GM21717 (cell line): Measurements from ENCODE around the gene OR10D3.
"Not testable (repeated sequence)": the region's sequence is repeated elsewhere in the genome, so short reads cannot be mapped to it uniquely, and the experiment has no call there.

ENCODE experiments used
- ATAC-seq: cut with Tn5 transposase; IDR thresholded peaks from one replicate; pipeline ENCODE4 v1.9.1; 2021; ENCODE audit warnings: mild to moderate bottlenecking, moderate library complexity; ENCODE audit not compliant: unreplicated experiment

OR10D3 gene, protein sequence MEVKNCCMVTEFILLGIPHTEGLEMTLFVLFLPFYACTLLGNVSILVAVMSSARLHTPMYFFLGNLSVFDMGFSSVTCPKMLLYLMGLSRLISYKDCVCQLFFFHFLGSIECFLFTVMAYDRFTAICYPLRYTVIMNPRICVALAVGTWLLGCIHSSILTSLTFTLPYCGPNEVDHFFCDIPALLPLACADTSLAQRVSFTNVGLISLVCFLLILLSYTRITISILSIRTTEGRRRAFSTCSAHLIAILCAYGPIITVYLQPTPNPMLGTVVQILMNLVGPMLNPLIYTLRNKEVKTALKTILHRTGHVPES

DNA sequence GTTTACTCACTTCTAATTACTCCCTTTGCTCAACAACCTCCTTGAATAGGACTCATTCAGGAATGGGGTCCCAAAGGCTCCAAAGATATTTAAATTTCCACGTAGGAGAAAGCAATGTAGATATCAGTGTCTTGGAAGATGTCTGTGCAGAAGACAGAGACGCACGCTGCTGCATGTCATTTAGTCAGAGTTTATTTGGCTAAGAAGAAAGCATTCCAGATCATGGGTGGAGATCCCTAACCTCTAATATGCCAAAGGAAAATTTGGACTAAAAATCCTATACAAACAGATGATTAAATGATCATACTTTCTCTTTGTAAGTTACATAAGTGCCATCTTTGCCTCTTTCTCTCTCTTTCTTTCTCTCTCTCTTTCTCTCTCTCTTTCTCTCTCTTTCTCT is at the start of gene OR10D3:
OR10D3 (plus strand) TSS at position 278 of the 400 bp plus-strand sequence. CDS start 1,925 bp downstream, outside the sequence.
- ATAC-seq: no peak

DNA sequence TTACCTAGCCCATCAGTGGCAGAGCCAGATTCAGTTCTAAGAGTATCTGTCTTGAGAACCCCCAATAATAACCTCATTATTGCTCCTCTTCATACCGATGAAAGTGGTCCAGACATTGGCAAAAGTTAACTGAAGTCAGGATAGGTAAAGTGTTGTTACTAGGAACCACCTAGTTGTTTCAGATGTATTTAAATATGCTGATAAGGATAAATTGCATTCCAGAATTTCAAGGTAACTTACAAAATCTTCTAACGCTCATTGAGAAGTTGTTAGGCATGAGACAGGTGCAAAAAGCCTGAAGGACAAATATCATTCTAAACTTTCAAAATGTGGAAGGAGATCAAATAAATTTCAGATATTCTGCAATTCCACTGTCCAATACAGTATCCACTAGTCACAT is 40.1 kb upstream of the OR10D3 start:
- no peak for ATAC-seq

DNA sequence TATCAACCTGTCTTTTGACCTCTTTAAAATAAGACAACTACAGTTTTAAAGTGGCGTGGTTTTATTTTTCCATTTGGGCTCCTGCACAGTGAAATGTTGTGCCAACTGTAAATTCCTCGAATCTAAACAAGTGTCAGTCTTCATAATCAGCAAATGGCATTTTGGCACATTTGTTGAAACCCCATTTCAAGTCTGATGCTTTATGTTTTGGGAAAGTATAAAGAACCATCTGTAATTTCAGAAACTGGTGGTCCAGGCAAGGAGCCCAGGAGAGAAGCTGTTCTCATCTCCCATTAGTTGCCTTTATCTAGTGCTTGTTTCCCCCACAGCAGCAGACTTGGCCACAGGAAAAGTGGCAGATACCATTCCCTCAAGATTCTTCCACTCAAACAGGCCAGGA is 35.2 kb upstream of the OR10D3 start:
- ATAC-seq: no peak

DNA sequence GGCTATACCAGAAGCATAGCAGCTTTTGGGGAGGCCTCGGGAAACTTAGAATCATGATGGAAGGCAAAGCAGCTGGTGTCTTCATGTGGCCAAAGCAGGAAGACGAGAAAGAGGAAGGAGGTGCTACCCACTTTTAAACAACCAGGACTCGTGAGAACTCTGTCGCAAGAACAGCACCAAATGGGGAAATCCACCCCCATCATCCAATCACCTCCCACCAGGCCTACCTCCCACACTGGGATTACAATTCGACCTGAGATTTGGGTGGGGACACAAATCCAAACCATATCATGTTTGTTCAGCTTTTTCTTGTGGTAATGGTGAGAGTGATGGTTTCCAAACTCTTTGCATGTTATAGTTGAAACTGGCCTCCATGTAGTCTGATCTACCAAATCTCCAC is 32.5 kb upstream of the OR10D3 start:
- no peak for ATAC-seq

DNA sequence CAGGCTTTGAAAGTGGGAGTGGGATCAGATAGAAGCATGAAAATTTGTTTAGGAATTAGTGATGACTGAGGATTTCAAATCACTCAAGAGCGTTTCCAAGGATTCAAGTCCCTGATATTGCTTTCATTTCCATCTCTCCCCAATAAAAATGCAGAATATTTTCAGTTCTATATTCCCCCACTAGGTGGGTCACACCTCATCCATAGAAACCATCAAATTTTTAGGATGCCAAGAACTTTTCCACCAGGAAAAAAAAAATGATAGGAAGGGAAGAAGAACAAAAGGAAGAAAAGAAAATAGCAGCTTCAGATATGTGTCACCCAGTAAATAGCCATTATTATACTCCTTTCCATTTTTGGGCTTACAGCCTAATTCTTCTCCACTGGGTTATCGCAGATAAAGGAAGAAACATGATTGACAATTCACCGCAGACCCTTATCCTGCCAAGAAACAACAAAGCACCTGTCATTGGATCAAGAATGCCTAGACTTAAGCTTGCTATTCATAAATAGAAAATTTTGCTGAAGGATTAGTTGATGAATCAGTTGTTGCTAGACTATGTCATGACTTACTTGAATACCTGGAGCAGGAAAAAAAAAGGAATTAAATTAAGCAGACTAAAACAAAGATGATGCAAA is 30.3 kb upstream of the OR10D3 start:
- no peak for ATAC-seq

DNA sequence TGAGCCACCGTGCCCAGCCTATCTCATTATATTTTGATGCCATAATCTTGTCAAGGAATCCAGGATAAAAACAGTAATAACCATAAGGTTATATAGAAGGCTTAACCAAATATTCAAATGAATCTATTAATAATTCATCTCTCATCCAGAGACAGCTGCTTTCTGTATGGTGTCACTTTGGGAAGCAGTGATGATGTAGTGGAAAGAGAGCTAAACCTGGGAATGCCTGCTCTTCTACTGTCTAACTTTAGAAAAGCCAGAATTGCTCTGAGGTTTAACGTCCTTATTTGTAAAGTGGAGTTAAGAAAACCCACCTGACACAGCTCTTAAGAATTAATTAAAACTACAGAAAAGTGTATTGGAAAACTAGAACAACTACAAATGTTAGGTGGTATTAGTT is 29.3 kb upstream of the OR10D3 start:
- no peak for ATAC-seq

DNA sequence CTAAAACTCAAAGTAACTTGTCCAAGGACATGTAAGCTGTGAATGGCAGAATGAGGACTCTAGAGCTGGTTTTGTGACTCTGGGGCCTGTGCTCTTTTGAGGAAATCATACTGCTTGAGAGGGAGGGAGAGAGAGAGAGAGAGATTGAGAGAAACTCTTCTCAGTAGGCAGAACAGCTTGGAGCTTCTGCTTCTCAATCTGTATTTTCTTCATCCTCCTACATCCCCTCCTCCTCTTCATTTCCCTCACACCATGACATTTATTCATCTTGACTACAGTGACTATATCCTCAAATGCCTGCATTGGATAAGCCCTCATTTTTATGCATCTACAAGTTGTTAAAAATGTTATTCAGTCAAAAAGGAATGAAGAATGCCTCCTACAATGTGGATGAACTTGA is 23.7 kb upstream of the OR10D3 start:
- ATAC-seq: no peak

DNA sequence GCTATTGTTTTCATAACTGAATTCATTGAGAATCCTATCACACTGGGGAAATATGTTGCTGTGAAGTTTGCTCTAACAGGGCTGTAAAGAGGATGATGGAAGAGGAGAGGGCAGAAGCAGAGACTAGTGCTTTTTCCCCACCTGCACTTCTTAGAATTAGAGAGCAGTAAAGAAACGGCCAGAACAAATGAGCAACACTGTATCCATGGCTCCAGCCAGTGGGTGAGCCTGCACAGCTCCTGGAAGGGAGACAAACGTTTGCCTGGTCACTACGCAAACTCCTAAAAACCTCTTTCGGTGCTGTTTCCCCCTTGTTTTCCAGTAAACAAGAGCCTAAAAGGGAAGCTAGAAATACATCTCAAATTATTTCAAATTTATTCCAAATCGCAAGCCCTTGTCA is 22.2 kb upstream of the OR10D3 start:
- ATAC-seq: no peak

DNA sequence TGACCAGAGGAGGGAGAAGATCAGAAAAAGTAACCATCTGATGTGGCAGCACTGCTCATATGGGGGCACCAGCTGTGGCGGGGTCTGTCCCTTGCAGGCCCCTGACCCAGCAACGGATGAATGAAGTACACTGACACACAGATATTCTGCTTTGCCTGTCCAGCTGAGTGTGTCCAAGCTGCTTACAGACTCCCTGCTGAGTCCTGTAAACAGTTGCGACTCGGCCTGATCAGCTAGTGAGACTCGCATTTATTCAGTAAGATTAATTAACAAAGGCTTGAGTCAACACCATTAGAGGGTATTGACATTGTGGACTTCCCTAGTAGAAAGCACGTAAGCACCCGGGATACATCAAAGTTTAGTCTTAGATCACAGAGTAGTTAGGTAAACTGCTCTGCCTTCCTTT is 15.3 kb upstream of the OR10D3 start:
- ATAC-seq: no peak

DNA sequence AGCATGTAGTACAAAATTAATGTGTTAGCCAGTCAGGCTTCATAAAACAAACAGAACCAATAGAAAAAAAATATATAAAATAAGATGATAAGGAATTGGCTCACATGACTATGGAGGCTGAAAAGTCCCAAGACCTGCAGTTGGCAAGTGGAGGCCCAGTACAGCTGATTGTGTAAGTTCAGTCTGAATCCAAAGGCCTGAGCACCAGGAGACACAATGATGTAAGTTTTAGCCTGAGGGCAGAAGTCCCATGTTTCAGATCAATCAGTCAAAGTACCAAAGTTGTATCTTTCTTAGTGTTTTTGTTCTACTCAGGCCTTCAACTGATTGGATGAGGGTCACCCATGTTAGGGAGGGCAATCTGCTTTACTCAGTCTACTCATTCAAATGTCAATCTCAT is 14.3 kb upstream of the OR10D3 start:
- ATAC-seq: no peak

DNA sequence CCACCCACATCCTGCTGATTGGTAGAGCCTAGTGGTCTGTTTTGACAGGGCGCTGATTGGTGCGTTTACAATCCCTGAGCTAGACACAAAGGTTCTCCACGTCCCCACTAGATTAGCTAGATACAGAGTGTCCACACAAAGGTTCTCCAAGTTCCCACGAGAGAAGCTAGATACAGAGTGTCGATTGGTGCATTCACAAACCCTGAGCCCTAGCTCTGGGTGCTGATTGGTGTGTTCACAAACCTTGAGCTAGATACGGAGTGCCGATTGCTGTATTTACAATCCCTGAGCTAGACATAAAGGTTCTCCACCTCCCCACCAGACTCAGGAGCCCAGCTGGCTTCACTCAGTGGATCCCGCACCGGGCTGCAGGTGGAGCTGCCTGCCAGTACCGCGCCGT is 12.8 kb upstream of the OR10D3 start:
- ATAC-seq: not testable (repeated sequence)

DNA sequence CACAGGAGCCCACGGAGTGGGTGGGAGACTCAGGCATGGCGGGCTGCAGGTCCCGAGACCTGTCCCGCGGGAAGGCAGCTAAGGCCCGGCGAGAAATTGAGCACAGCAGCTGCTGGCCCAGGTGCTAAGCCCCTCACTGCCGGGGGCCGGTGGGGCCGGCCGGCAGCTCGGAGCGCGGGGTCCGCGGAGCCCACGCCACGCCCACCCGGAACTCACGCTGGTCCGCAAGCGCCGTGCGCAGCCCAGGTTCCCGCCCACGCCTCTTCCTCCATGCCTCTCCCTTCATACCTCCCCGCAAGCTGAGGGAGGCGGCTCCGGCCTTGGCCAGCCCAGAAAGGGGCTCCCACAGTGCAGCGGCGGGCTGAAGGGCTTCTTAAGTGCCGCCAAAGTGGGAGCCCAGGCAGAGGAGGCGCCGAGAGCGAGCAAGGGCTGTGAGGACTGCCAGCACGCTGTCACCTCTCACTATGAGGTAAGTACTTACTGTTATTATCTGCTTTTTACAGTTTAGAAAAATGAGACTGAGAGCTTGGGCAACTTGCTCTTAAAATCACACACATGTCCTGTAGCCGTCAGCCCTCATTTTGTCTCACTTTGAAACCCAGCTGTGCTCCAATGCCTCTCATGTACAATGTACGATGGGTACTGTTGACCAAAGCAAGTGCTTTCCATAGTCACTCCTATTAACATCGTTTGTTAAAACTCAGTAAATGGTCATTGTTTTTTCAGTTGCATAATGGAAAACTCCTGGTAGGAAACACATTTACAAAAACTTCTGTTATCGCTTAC is 12.2 kb upstream of the OR10D3 start:
- ATAC-seq: no peak

DNA sequence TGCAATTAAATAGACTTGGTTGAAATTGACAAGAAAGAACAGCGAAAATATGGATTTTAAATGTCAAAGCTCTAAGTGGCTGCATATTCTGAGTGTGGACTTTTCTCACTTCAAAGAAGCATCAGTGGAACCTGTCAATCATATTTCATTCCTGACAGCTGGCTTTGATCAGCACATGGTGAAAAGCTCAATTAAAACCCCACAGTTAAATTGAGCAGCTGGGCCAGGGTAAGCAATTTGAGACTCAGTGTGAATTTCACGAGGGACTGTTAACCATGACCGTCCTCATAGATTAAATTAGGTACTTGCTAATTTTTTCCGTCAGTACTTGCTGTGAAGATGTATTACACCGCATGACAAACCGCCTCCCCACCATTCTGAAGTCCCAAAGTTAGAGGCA is 11.0 kb upstream of the OR10D3 start:
- no peak for ATAC-seq

DNA sequence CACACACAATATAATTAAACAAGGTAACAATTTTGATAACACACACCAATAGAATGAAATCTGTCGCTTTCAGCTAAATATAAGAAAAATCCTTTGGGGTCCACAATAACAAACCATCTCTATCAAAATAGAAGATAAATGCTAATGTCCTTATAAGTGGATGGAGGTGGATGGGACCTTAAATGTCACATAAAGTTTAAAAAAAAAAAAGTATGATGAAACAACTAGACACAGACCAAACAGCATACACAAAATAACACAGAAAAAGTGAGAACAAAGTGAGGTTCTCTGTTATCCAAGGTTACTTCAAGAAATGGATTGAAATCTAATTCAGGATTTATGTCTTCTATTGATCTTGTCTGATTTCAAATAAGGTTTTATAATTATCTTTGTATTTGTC is 10.5 kb upstream of the OR10D3 start:
- ATAC-seq: no peak

DNA sequence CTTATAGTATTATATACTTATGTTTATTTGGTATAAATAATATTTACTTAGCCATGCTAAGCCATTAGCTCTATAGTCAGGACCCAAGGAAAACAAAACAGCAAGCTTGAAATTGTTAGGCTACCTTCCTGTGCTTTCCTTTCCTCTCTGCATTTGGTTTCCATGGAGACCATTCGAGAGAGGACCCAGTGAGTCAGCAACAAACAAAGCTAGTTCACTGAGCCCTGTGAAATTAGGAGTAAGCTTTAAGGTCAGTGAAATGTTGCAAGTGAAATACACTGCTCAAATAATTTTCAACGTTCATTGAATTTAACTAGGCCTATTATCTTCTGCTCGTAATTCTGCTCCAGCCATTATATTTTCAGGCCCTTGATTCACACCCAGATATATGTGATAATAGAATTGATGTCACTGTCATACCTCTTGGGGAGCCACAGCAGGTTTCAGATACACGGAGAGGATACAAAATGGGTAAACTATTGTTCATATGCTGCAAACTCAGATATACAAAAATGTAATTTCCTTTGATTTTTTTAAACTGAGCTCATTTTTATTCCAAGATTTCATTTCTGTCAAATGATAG is 9.1 kb upstream of the OR10D3 start:
- ATAC-seq: no peak

DNA sequence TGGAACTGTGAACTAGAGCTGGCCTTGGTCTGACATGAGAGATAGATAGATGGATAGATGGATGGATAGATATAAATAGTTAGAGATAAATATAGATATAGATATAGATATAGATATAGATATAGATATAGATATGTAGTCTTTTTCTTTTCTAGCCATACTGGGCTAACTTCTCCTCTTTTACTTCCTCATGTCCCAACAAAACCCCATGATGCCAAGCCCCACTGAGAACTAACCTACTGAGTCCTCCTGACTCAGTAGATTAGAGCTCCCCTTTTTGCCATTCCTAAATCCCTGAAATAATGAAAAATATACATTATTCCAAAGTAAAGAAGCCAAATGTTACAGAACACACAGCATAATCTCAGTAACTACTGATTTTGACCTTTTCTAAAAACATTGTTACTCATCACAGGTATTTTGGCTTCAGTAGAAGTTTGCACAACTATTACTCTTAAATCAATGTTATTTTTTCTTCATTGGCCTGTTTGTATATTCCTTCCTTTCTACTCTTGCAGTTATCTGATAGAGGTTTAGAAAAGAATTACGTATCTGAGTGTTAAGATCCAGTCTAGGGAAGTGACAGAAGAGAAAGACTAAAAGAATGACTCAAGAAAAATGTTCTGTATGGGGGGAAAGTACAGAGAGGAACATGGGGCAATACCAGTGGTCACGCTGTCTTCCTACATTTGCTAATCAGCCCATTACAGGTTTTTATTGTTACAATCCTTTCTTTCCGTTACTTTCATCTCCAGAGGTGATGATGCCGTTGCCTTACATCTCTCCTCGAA is 6.0 kb upstream of the OR10D3 start:
- peak; percentile 74 for ATAC-seq

DNA sequence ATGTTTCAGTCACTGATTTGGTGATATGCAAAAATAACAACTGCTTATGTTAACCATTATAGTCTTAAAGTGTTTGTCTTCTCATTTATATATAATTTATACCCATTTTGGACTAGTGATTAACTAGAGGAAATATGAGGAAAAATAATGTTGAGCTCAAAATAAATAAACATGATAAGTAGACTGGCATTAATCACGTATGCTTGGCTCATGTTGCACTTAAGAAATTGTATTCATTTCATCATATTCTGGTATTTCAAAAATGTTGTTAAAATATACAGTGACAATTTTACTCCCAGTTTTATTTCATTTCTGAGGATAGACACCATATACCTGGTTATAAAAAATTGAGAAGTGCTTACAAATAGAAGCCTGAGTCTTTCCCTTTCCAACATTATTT is 3.8 kb upstream of the OR10D3 start:
- ATAC-seq: no peak

DNA sequence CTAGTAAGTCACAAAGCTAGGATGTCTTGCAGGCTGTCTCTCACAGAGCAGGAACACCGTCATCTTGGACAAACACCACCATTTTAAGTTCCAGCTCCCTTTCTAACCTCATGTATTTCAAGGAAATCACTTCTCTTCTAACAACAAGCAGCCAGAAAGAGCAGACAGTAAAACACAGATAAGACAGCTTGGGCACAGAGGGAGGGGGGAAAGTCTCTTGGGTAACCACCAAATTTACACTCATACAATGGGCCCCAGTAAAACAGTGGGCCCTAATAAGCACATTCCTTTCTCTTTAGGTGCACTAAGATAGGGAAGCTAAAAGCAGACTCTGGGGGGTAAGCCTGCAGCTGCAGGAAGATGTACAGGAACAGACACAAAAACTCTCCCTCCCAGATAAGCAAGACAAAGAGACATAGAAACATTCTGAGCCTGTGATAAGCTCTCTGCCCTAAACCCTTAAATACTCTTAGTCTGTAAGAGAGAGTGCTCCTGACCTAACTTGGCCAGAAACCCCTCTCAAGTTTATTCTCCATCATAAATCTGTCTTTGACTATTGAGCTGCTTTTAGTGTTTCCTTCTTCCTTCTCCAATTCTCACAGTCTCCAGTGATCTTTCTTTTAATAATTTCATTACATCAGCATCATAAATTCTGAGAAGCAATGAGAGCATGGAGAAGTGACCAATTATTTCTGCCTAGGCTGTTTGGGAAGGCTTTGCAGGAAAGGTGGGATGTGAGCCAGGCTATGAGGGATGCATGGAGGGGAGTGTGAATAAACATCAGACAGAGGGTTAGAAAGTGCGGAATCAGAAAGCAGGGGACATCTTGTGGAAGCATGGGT is 7.4 kb downstream of the OR10D3 start:
- ATAC-seq: no peak

DNA sequence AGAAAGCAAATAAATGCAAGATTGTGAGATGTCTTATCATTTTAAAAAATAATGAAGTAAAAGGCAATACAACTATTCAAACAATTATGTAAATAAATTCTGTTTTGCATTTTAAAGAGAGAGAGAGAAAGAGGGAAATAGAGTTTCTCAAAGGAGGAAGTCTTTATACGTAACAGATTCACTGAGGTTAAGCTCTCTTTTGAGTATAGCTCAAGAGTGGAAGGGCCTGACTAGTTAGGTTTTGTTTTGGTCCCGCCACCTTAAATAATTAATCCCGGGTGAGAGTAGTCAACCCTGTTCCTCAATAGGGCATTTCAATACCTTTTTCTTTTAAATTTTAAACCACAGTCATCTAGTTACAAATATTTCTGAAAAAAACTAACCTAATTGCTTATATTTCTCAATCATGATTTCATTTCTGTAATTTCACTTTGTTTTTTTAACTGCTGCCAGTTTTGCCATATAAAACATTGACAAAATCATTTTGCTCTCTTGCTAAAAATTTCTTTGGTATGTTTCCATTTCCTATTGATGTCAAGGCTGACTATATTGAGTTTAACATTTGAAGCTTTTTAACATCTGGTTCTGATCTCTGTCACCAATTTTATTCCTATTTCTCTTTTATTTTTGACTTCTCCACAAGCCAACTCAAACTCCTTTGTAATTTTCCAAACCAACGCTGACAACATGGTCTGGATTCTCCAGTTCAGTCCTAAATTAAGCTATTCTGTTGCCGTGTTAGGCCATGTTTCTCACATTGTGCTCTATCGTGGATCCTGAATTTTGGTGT is 10.3 kb downstream of the OR10D3 start:
- ATAC-seq: no peak
